ENCODE data around the gene TTC24.
"Not testable (repeated sequence)": the region's sequence is repeated elsewhere in the genome, so short reads cannot be mapped to it uniquely, and the experiment has no call there.

The TTC24 gene

GRCh38 chr1:156579472-156579871 is at the start of gene TTC24:
Gene TTC24 (plus strand): TSS chr1:156579723. CDS start chr1:156581365, 1,642 bp downstream.
- DNase-seq = no peak

- no peak for DNase-seq
These were observed 49.5 kb upstream of the TTC24 start for GRCh38 chr1:156530006-156530405.

- no peak for DNase-seq
These were observed 47.1 kb upstream of the TTC24 start for GRCh38 chr1:156532374-156532773.

GRCh38 chr1:156533568-156534220 is 45.8 kb upstream of the TTC24 start:
- DNase-seq = no peak

GRCh38 chr1:156534424-156535060 is 45.0 kb upstream of the TTC24 start:
- no peak for DNase-seq

GRCh38 chr1:156537027-156537426 is 42.5 kb upstream of the TTC24 start:
- no peak for DNase-seq

- no peak for DNase-seq
These were observed 40.6 kb upstream of the TTC24 start for GRCh38 chr1:156538711-156539440.

GRCh38 chr1:156539818-156540355 is 39.6 kb upstream of the TTC24 start:
- no peak for DNase-seq

- no peak for DNase-seq
These were observed 38.6 kb upstream of the TTC24 start for GRCh38 chr1:156540955-156541354.

GRCh38 chr1:156543066-156543465 is 36.5 kb upstream of the TTC24 start:
- DNase-seq = no peak

GRCh38 chr1:156544592-156545102 is 34.9 kb upstream of the TTC24 start:
- DNase-seq = no peak

GRCh38 chr1:156546267-156546666 is 33.3 kb upstream of the TTC24 start:
- no peak for DNase-seq

- DNase-seq = no peak
These were observed 32.1 kb upstream of the TTC24 start for GRCh38 chr1:156547434-156547833.

- no peak for DNase-seq
These were observed 31.5 kb upstream of the TTC24 start for GRCh38 chr1:156547982-156548381.

- no peak for DNase-seq
These were observed 30.1 kb upstream of the TTC24 start for GRCh38 chr1:156549390-156549789.

- DNase-seq = no peak
These were observed 29.7 kb upstream of the TTC24 start for GRCh38 chr1:156549831-156550230.

GRCh38 chr1:156550346-156550745 is 29.2 kb upstream of the TTC24 start:
- no peak for DNase-seq

GRCh38 chr1:156551066-156551643 is 28.4 kb upstream of the TTC24 start:
- DNase-seq = no peak

GRCh38 chr1:156551869-156552268 is 27.7 kb upstream of the TTC24 start:
- no peak for DNase-seq

- no peak for DNase-seq
These were observed 27.0 kb upstream of the TTC24 start for GRCh38 chr1:156552518-156552917.

GRCh38 chr1:156552937-156553336 is 26.6 kb upstream of the TTC24 start:
- DNase-seq = not testable (repeated sequence)

- DNase-seq = no peak
These were observed 25.6 kb upstream of the TTC24 start for GRCh38 chr1:156553860-156554485.

- DNase-seq = no peak
These were observed 24.6 kb upstream of the TTC24 start for GRCh38 chr1:156554971-156555370.

Data from activated CD4-positive, alpha-beta T cell treated with anti-CD3 and anti-CD28 coated beads for 4 hours (primary cell).